GM18870 (cell line): ENCODE data around the gene CLUH.
"Not testable (repeated sequence)": the region's sequence is repeated elsewhere in the genome, so short reads cannot be mapped to it uniquely, and the experiment has no call there.

Experiments
- ATAC-seq: cut with Tn5 transposase; IDR thresholded peaks from one replicate; pipeline ENCODE4 v1.9.1; 2021; ENCODE audit warnings: moderate library complexity; ENCODE audit not compliant: unreplicated experiment

CLUH gene

DNA sequence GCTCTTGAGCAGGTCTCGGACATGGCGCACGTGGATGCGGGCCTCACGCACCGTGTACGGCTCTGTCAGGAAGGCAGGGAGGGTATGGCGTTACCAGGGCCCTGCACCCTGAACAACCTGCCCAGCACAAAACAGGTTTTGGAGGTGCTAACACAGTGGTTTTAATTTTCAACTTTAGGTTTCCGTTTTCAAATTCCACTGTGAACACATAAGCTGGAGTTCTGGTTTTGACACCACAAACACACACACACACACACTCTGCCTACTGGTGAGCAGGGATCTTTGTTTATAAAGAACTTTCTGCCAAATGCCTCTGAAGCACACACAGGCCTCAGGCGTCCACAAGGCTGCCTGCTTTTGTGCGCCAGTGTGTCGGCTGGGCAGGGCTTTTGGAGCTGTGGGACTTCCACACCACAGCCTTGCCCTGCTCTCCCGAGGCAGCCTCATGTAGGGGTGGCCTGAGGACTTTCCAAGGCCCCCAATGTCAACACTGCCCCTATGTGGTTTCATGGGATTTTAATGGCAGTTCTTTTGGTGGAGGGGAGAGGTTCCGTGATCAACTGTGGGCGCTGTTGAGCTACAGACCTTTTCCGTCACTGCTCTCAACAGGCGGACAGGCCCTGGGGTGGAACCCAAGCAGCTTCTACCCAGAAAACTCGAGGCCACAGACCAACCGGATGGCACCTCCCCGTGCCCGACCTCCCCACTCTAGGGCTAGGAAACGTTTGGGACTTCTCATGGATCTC lies 9.4 kb downstream of the CLUH start:
- ATAC-seq, result no peak

GRCh38 chr17:2701161-2701995 lies 10.2 kb downstream of the CLUH start:
- no peak for ATAC-seq

DNA sequence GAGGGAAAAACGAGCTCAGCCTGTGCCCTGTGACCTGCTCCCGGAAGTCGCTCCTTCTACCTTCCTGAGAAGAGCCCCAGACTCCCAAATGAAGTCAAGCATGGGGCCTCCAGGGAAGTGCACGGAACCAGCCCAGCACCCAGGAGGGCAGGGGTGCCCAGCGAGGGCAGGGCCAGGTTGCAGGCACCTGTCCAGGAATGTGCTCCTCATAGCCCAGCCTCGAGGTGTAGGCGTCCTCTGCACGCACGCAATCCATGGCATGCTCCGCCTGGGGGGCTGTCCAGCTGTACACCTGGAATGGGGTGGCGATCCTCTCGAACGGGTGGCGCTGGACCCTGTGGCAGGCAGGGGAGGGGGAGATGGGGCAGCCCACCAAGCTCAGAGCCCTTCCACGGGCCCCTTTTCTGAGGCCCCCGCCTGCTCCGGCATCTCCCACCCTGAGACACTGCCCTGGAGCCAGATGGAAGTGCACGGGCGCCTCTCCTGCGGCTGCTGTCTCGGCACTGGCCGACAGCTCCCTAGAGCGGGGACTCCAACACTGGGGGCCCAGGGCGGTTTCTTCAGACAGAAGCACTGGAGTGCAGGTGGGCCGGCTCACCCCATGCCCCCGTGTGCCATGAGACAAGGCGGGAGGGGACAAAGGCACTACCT lies 10.9 kb downstream of the CLUH start:
- no peak for ATAC-seq

DNA sequence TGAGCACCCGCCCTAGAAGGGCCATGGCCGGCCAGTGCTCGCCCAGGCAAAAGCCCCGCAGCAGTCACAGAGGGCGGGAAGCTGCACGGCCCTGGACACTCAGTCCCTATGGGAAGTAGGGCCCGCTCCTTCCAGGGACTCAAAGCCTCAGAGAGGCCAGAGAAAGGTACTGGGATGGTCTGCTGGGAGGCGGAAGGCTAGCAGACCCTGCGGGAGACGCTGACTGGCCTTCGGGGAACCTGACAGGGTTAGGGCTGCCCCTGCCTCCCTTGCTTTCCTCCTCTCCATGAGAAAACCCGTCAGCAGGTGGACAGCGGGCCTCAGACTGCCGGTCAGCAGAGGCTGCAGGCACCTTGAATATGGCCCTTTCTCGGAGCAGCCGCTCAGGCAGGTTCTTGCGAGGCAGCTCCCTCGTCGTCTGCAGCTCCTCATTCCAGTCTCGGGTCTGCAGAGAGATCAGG lies 11.5 kb downstream of the CLUH start:
- ATAC-seq, result no peak

GRCh38 chr17:2699216-2699805 lies 12.3 kb downstream of the CLUH start:
- ATAC-seq, result not testable (repeated sequence)

- no peak for ATAC-seq
Observed at GRCh38 chr17:2697611-2698162, 13.9 kb downstream of the CLUH start.

DNA sequence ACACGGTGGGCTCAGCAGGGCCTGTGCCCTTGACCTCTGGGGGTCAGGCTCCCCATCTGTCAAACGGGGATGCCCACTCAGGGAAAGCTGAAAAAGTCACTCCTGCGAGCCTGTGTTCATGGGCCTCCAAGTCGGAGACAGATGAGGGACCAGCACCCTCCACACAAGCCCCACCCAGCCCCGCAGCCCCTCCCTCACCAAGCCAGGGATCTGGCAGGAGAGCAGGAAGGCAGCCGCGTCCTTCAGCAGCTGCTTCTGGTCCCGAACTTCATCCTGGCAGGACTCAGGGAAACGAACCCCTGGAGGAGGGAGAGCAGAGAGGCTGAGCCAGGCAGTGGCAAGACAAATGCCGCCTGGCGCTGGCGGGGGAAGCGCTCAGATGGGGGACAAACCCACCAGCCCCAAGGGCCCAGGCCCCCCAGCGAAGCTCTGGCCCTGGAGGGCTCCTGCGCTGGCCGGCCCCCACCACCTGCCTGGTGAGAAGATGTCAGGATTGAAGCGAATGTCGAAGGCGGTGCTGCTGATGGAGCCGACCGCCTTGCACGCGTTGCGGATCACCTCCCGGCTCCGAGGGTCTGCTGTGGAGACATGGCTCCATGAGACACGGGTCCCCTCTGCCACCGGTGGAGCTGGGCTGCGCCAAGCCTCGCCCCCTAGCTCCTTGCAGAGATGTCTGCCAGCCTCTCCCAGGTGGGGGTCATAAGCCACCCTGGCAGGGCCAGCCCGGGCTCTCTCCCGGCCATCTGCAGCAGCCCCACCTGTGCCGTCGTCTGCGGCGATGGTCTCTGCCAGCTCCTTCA lies 15.4 kb downstream of the CLUH start:
- no peak for ATAC-seq

DNA sequence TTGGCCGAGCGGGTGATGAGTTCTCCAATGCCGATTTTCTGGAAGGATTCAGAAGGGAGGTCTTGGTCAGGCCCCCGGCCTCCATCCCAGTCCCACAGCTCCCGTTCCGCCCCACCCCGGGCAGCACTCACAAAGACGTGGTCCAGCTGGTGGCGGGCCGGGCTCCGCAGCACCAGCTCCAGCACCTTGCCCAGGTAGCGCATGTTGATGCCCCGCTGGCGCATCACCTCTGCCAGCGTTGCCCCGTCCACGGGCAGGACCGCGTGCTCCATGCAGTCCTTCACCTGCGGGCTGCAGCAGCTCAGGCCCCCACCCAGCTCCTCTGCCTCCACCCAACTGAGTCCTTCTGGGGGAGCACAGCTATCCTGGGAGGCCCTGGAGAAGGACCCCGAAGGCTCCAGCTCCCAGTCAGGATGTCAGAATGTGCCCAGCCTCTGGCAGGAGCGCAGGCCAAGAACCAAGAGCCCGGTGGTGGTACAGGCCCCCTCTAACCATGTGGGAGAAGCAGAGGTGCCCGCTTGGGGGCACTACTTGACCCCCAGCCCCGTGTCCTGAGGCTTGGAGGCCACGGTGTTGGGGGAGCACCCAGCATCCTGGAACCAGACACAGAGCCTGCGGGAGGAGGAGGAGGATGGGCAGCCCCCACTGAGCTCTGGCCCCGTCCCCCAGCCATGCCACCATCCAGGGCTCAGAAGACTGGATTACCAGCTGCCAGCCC lies 16.2 kb downstream of the CLUH start:
- ATAC-seq, result no peak

DNA sequence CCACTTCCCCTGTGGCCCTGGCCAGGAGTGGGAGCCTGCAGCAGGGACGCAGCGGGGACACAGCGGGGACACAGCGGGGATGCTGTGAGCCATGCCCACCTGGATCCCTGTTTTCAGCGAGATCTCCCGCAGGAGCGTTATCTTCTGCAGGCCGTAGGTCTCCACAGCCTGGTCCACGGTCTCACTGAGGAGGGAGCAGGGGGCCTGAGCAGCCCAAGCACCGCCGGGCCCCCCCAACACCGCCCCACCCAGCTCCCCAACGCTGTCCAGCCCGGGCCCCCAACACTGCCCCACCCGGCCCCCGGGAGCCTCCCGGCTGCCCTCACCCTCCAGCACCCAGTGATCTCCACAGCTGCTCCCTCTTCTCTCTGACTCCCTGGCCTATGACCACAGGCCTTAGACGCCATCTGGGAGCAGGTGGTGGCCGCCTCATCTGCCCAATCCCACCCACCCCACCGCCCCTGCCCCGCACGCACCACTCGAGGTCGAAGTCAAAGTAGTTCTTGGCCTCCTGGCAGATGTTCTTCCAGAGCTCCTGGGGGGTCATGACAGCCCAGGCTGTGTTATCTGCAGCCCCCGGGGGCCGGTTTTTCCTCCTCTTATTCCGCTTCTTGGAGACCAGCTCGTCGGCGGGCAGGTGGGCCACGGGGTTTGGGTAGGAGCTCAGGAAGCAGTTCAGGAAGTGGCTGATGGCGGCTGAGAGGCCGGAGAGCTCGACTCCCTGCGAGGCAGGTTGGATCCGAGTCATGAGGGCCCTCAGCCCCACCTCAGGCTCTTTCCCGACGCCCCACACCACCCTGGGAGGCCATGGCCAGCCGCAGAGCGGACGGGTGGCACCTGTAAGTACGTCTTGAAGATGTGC lies 17.0 kb downstream of the CLUH start:
- no peak for ATAC-seq

DNA sequence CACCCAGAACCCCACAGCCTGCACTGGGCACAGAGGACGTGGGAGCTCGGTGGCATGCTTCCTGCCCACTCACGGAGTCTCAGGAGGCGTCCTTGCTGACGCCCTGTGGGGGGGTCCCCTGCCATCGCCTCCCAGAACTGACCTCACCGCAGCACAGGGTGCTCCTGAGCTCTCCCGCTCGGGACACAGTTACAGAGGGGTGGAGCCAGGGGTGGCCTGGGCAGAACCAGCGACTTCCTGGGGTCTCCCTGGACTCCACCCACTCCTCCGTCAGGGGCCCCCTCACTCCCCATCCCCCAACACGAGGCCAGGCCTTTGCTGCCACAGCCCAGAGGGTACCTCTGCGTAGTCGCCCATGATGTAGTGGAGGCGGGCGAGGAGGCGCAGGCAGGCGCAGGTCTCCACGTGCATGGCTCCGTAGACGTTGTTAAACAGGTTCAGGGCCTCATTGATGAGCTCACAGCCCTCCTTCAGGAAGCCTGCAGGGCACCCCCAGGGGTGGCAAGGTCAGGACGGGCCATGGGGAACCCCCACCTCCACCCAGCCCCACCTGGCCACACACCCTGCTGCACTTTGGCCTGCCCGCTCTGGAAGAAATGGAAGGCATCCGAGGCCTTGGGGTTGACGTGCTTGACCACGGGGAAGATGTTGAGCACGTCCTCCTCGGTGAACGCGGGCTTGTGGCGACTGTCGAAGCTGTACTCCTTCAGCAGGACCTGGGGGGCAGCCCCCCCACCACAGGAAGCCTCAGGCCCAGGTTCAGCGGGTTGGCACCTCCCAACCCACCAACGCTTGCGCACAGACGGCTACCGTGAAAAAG lies 17.8 kb downstream of the CLUH start:
- no peak for ATAC-seq

DNA sequence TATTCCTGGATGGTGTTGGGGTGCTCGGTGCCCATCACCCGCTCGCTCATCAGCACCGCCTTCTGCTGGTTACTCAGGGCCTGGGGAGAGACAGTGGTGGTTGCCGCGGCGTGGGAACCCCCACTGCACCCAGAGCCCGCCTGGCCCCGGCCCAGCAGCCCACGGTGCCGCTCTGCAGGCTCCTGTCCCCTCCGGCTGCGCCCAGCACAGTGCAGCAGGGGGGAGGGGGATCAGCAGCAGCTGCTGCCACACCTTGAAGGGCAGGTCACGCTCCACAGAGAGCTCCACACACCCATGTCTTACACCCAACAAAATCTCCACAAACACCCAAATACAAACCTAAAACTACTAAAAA lies 18.8 kb downstream of the CLUH start:
- no peak for ATAC-seq

GRCh38 chr17:2691965-2692780 lies 19.4 kb downstream of the CLUH start:
- ATAC-seq, result no peak

GRCh38 chr17:2691069-2691871 lies 20.3 kb downstream of the CLUH start:
- ATAC-seq, result no peak

- ATAC-seq, result no peak
Observed at GRCh38 chr17:2690165-2691068, 21.1 kb downstream of the CLUH start.
